Ishikawa (cell line): Measurements from ENCODE around the gene IL31RA.

Experiments
- CEBPB ChIP-seq: IDR thresholded peaks from 2 replicates; pipeline ENCODE4 v1.6.1; 2012
- CREB1 ChIP-seq: IDR thresholded peaks from 2 replicates; pipeline ENCODE4 v1.6.1; 2012; ENCODE audit warnings: low read depth
- EGR1 ChIP-seq: IDR thresholded peaks from 2 replicates; pipeline ENCODE4 v1.6.1; 2012
- EP300 ChIP-seq: IDR thresholded peaks from 2 replicates; pipeline ENCODE4 v1.6.1; 2012; ENCODE audit warnings: borderline replicate concordance
- FOXM1 ChIP-seq: IDR thresholded peaks from 2 replicates; pipeline ENCODE4 v1.6.1; 2012; ENCODE audit warnings: low read depth, borderline replicate concordance
- MAX ChIP-seq: IDR thresholded peaks from 2 replicates; pipeline ENCODE4 v1.6.1; 2012
- NFIC ChIP-seq: IDR thresholded peaks from 2 replicates; pipeline ENCODE4 v1.6.1; 2012
- RAD21 ChIP-seq: IDR thresholded peaks from 2 replicates; pipeline ENCODE4 v1.6.1; 2012; ENCODE audit warnings: low read depth
- REST ChIP-seq: IDR thresholded peaks from 2 replicates; pipeline ENCODE4 v1.6.1; 2012; ENCODE audit warnings: low read depth, mild to moderate bottlenecking
- TAF1 ChIP-seq: IDR thresholded peaks from 2 replicates; pipeline ENCODE4 v1.6.1; 2012; ENCODE audit warnings: low read depth, mild to moderate bottlenecking
- TCF12 ChIP-seq: IDR thresholded peaks from 2 replicates; pipeline ENCODE4 v1.6.1; 2012; ENCODE audit warnings: low read depth
- TEAD4 ChIP-seq: IDR thresholded peaks from 2 replicates; pipeline ENCODE4 v1.6.1; 2012
- USF1 ChIP-seq: IDR thresholded peaks from 2 replicates; pipeline ENCODE4 v1.6.1; 2012
- YY1 ChIP-seq: IDR thresholded peaks from 2 replicates; pipeline ENCODE4 v1.6.1; 2012; ENCODE audit warnings: low read depth
- ZBTB7A ChIP-seq: IDR thresholded peaks from 2 replicates; pipeline ENCODE4 v1.6.1; 2012; ENCODE audit warnings: low read depth

The IL31RA gene

DNA sequence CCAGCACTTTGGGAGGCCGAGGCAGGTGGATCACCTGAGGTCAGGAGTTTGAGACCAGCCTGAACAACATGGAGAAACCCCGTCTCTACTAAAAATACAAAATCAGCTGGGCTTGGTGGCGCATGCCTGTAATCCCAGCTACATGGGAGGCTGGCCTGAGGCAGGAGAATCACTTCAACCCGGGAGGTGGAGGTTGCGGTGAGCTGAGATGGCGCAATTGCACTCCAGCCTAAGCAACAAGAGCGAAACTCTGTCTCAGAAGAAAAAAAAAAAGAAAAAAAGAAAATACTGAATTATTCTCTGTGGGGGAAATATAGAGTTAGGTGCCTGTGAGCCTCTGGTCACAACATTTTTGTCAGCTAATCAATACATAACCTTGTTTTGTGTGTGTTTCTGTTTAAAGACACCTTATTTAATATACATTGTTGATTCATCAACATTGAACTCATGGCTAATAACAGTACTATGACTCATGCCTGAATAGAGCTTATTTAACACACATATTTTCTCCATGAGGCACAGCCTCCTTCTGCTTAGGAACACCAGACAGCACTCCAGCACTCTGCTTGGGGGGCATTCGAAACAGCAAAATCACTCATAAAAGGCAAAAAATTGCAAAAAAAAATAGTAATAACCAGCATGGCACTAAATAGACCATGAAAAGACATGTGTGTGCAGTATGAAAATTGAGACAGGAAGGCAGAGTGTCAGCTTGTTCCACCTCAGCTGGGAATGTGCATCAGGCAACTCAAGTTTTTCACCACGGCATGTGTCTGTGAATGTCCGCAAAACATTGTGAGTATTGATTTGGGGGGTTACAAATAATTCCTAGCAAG, at the start of gene IL31RA:
Gene IL31RA, plus strand, starts transcription at position 519 of the 836 bp plus-strand sequence. Its CDS starts 214 bp downstream, at position 733.
- TF ChIP-seq RAD21 (no peak), EP300 (no peak), TCF12 (no peak), ZBTB7A (no peak), CEBPB (no peak), REST (no peak), USF1 (no peak), EGR1 (no peak), TAF1 (no peak), YY1 (no peak), NFIC (no peak), MAX (no peak), FOXM1 (no peak), CREB1 (no peak), TEAD4 (no peak)

DNA sequence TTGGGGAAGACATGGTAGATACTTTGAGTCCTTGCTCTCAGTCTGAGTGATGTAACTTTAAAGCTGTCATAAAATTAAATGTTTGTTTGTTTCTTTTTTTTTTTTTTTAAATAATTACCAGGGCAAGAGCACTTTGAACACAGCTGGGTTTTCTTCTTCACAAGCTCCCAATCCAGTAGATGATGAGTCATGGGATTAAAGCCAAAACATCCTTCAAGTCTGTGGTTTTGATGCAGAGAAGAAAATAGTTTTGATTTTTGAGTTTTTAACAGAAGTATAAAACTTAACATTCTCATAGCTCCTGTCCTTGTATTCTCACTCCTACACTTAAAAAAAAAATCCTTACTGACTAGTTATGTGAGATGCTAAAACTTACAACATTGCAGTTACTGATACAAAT, 34.8 kb upstream of the IL31RA start:
- TF ChIP-seq MAX = no peak
- no peak for TF ChIP-seq RAD21

- TF ChIP-seq USF1 (no peak), RAD21 (no peak), TEAD4 (no peak), TAF1 (no peak), TCF12 (no peak)
Observed at GRCh38 chr5:55817030-55817429, 34.1 kb upstream of the IL31RA start.

DNA sequence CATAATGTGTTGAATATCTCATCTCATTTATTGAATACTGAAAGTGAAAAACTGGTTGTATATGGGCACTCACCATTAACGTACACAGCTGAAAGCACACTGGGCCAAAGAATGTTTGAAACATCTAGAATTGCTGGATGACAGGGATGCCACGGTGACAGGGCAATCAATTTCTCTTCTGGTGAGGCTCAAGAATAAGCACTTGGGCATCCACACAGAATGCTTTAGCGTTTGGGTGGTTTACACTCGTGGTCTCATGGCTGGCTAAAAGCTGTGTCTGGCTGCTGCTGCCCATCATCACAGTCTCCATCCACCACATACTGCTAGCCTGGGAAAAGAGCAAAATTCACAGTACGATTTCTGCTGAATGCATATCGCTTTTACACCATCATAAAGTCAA, 30.7 kb upstream of the IL31RA start:
- TF ChIP-seq USF1 = no peak
- TF ChIP-seq EP300 = no peak
- no peak for TF ChIP-seq CREB1
- no peak for TF ChIP-seq NFIC
- TF ChIP-seq YY1 = no peak
- TF ChIP-seq CEBPB = no peak
- no peak for TF ChIP-seq TCF12
- TF ChIP-seq REST = no peak
- no peak for TF ChIP-seq RAD21
- no peak for TF ChIP-seq EGR1
- TF ChIP-seq TAF1 = no peak
- no peak for TF ChIP-seq TEAD4
- no peak for TF ChIP-seq FOXM1
- no peak for TF ChIP-seq MAX
- TF ChIP-seq ZBTB7A = no peak

- no peak for TF ChIP-seq FOXM1
- TF ChIP-seq EGR1 = no peak
- no peak for TF ChIP-seq YY1
- TF ChIP-seq ZBTB7A = no peak
- TF ChIP-seq REST = no peak
- no peak for TF ChIP-seq CREB1
- no peak for TF ChIP-seq CEBPB
- no peak for TF ChIP-seq EP300
- no peak for TF ChIP-seq USF1
- no peak for TF ChIP-seq RAD21
- TF ChIP-seq TCF12 = no peak
- TF ChIP-seq TAF1 = no peak
- no peak for TF ChIP-seq NFIC
- no peak for TF ChIP-seq MAX
Observed at GRCh38 chr5:55821731-55822512, 29.2 kb upstream of the IL31RA start.
